Measurements from ENCODE around the gene COL4A6.

The COL4A6 gene

DNA sequence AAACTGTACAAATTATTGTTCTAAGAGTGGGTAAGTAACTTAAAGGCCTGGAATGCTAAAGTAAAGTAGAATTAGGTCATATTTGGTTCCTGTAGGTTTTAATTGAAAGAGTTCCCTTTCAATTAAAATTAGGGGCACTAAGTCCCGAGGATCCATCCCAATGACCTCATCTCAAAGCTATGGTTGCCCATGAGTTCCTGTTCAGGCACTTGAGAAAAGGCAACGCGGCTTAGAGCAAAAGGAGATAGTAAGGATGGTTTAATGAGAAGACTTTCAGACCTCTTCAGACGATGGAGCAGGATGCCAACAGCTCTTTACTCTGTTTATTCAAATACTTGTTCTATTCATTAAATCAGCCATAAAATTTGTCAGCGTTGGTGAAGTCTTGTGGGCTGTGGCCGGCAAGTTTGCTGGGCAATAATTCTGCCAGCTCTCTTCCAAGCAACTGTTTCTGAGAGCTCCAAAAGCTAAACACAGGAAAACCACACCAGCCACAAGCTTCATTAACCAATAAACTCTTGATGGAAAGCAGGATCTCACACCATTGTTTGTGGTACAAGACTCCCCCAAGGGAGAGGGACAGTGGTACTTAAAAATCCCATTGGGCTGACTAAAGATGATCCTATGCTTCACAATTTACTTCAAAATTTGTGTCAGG lies 167.4 kb downstream of the COL4A6 start:
- ATAC-seq: no peak

DNA sequence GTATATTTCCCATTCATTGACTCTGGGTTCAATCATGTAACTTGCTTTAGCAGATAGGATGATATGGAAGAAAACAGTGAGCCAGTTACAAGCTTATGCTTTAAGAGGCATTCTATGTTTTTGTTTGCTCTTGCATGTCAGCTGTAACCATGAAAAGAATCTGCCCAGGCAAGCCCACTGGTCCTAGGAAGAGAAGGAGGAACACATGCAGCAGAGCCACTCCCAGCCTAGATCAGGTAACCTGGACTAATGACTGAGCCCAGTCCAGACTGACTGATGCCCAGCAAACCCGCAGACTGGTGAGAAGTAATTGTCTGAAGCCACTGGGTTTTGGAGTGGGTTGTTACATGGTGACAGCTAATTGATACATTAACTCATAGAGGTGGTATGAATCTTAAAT lies 167.9 kb downstream of the COL4A6 start:
- ATAC-seq (no peak), DNase-seq (no peak)

More for the DNA sequence above, 167.4 kb downstream of the COL4A6 start:
- no peak for DNase-seq

DNA sequence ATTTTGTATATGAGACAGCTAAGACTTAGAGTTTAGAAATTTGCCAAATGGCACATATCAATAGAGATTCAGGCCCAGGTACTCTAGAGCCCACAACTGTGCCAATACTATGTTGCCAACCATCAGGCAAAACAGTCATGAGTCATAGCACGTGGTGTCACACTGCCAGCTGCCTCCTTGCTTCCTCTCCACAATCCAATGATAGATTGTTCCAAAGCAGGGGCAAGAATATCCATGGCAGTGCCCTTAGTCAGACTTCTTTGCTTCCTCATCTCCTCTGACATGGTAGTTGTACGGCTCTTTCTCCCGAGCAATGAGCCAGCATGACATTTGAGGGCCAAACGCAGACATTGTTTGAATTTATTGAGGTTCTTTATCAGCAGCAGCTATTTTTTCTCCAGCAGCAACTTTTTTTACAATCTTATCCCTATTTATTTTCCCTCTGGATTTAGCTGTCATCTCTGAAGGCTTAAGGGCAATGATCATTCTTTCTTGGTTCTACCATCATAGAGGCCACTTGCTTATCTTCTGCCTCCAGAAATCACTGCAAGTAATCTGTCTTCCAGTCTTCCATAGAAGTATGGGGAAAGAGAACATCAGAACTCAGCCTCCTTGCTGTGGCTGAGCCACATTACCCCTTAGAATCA lies 169.7 kb downstream of the COL4A6 start:
- DNase-seq (no peak), ATAC-seq (no peak)

DNA sequence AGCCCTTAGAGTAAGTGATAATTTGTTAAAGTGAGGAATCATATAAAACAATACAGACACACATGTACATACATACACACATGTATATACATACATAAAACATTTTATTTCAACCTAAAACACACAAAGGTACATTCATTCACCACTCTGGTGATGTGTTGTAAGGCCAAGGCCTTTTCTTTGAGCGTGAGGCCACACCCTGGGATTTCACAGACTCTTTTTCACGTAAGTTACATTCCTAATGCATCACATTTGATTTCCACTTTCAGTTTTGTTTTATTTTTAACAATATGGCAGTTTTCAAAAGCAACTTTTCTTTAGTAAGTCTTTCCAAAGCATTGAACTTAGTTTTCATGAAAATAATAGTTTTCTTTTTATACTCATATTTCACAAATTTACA lies 170.7 kb downstream of the COL4A6 start:
- DNase-seq (no peak), ATAC-seq (no peak)

DNA sequence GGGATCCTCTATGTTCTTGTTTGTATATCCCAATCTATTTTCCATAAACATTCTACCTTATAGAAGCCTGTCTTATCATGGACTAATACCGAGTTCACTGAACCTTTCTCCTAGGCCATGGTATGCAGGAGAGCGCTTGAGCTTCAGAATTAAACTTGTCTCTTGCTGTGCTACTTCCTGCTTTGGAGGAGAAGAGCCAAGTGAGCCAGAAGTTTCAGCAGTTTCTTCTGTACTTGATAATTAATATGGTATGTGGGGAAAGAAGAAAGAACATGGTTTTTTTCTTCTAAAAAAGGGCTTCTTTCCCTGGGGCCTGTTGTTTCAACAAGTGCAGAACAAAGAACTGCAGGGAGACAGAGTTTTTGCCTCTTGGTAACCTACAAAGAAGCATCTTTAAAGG lies 173.8 kb downstream of the COL4A6 start:
- DNase-seq (no peak), ATAC-seq (no peak)

DNA sequence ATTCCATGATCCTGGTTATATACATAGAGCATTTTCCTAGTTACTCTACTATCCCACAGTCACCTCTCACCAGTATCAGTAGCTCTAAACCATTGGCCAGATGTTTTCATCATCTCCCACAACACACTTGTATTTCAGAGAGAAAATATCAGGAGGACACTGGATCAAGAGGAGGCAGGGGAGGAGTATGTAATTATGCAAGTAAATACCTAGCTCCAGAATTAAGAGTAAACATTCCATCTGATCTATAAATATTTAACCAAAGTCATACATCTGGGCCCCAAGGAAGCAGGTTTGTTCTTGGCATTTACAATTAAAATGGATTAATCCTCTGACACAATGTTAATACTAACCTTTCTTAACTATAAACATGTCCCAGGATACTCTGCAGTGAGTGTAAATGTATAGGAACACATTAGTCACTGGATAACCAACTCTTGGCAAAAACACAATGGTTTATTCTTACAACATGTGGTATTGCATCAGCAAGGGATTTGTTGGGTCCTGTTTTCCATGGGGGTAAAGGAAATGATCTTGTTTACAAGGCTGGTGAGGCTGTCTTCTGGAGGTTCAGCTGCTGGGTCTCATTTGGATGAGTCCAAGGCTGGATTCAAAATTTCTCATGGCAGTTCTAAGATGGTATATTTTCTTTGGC lies 176.5 kb downstream of the COL4A6 start:
- ATAC-seq: no peak

DNA sequence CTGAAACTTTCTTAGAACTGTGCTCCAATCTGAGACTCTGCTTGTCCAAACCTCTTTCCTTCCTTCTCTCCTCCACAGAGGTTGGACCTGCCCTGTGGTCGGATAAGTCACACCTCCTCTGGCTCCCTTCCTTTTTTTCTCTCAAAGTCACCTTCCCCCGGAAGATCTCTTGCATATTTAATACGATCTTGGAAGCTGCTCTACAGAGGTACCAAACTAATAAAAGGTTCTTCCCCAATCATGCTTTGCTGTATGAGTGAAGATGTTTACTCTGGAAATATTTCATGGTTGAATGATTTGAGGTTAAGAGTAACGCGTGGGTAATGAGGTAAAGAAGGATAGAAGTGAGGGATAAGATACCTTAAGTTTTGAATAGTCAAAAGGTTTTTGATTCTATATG lies 180.7 kb downstream of the COL4A6 start:
- DNase-seq: no peak
- no peak for ATAC-seq

More for the DNA sequence above, 176.5 kb downstream of the COL4A6 start:
- DNase-seq: no peak

DNA sequence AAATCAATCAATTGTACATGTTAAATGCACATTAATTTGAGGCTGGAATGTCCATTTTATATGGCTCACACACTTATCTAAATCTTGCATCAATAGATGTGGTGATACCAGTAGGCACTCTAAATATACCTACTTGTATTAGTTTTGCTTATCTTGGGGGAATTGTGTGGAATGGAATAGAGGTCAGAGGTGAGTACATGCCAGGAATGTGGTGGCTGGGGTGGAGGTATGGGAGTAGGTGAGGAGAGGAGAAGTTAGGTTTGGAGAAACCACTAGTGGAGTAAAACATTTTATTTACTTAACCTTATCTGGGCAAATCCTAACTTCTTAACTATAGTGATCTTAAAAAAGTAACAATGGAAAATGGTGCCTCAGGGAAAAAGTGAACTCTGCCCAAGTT lies 183.6 kb downstream of the COL4A6 start:
- DNase-seq: no peak
- no peak for ATAC-seq

DNA sequence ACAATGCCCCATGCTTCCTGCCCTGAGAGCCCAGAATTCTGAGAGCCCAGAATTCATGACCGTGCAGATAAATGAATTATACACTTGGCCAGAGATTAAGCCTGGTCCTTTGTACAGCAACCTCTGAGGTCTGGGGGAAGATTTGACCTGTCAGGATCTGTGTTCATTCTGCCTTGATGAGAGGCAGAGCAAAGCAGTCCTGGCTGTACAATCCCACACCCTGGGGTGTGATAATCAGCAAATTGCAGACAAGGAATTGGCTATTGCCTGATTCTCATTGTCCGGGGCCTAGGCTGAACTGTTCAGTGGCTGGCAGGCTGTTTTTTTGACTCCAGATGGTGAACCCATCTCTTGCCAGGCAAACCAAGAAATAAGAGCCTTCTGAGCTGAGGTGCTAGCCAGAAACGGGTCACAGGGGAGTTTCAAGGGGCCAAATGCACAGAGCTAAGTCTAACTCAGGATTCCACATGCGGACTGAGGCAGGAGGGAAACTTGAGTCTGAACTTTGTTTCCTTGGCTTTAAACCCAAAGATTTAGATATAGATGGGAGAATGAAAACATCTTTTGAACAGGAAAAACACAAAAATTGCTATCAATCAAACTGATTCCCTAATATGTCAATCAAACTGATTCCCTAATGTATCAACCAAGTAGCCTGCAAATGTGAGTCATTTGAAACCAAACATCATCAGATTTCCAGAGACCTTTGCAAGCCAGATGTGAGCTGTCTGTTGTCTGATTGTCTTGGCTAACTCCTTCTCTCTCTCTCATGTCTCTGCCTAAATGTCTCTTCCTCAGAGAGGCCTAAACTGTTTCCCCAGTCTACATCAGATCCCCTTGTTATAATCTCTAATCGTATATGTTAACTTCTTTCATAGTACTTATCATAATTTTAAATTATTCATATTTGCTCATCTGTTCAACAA lies 187.3 kb downstream of the COL4A6 start:
- ATAC-seq (no peak), DNase-seq (no peak)

DNA sequence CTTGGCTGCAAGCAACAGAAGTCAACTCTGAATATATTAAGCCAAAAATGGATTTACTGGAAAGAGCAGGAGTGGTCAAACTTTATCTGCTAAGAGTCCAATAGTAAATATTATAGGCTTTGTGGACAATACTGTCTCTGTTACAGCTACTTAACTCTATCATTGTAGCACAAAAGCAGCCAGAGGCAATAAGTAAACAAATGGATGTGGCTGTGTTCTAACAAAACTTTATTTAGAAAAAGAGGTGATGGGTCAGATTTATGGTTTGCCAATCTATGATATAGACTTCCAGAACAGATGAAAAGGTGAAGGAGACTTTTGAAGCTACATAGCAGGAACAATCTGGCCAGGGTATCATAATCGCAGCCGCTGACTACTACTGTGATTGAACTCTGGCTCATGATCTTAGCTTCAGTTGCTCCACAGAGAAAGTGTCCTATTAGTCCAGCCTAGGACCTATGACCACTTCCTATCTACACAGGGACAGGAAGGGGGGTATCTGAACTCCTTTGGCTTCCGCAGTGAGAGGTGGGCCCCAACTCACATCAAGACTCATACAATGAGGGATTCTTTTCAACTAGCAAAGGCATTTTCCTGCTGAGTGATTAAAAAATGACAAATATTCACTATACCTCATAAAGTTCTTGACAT lies 191.8 kb downstream of the COL4A6 start:
- ATAC-seq: no peak
- no peak for DNase-seq

DNA sequence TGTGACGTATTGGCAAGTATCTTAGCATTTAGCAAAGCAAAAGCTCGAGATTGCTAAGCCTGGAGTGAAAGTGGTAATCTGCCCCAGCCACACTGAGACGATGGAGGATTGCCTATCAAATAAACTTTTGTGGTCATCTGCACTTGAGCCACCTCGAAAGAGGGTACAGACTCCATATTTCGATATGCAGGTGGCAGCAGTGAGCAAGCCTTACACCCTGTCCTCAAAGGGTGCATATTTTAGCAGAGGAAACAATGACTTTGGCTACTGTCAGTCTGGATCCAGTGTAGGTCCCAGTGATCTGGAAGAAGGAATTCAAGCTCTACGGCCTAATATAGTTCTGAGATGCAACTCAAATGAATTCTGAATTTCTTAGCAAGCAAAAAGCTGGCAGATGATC lies 192.8 kb downstream of the COL4A6 start:
- ATAC-seq (no peak), DNase-seq (no peak)

DNA sequence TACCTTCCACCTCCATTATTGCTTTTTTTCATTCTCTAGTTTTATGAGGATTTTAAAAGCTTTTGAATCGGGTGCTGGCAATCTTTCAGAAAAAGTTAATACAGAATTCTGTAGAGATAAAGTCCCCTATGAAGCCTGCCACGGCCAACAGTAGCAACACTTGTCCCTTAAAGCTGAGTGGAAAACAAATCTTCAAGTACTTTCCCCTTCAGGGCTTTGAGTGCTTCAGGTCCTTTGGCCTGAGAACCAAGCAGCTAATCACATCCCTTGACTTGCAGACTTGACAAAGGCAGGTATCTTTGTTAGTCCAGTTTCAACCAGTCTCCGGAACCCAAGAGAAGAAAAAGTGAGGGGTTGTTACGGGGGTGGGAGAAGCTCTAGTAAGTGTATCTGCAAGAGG lies 202.2 kb downstream of the COL4A6 start:
- ATAC-seq (no peak), DNase-seq (no peak)

DNA sequence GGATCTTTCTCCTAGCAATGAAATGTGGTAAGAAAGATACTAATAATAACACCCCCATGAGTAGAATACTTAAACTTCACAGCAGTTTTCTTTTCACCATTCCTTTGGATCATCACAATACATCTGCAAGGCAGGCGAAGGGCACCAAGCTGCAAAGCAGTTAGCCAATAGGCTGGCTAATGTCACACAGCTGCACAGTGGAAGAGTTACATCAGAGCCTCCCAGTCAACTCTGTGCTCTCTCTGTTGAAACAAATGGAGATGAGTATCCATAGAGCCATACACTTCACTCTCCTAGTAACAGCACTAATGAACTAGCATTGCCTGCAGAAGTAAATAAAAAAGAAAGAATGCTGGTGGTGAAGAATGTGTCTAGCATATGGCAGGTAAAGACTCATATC lies 207.6 kb downstream of the COL4A6 start:
- DNase-seq (no peak), ATAC-seq (no peak)

DNA sequence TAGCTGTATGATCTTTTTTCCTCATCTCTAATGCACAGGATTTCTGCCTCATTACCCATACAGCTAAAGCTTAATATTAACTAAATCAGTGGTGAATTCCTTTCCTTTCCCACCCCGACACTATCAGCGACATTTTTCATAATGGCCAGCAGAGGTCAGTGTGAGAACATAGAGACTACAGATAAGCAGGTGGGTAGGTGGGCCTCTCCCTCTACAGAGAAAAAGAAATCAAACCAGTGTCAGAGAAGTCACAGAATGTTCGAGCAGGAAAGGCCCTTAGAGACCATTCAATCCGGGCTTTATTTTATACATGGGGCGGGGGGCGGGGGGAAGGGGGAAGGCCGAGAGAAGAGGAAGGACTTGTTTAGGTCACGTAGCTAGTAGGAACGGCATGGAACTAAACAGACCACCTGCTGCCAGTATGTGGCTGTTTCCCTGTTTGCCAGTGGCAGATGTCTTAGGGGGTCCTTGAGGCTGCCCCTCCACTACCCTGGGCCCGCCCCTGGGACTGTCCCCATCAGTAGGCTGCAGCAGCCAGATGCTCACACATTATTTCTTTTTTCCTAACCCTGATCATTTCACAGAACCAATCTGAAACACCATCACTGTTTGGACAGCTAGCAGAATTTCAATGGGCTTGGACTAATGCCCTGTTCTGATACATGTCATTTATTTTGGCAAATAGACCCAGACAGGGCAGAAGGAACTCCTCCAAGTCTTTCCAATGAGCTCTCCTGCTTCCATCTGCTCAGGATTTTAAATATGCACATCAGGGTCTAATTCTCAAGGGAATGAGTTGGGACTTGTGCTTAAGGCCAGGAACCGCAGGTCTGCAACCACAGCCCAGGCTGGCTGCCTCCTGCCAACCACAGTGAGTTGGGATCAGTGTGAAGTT lies 213.2 kb downstream of the COL4A6 start:
- ATAC-seq (no peak), DNase-seq (no peak)

DNA sequence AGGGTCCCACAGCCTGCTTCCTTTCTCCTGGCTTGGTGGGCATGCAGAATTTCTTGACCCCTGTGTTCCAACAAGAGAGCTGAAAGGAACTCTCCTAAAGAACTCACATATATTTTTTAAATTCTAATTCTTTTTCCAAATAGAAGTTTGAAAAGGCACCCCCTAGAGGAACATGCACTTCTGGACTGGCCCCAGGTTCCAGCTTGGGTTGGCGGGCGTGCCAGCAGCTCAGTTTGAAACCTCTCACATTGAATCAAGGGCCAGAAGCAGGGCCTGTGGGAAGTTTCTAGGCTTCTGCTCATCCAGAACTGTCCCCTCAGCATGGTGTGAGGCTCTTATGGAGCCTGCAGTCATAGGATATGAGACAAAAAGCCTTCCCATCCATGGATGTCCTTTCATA lies 214.0 kb downstream of the COL4A6 start:
- no peak for ATAC-seq
- no peak for DNase-seq

DNA sequence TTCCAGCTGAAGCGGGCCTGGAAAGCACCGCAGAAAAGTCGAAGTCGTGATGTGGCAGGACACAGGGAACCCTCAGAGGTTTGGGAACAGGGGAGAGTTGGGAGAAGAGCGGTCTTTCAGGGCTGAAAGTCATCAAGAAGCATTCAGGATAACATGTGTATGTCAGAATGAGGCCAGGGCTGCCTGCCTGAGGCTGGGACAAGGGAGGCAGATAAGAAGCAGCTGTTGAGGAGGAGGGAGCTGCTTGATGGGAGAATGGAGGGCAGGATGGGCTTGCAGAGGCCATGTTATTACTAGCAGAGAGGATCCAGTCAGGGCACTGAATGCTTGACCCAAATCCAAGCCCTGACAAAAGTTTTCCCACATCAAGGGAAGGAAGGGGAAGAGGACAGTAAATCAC lies 214.6 kb downstream of the COL4A6 start:
- no peak for DNase-seq
- no peak for ATAC-seq

DNA sequence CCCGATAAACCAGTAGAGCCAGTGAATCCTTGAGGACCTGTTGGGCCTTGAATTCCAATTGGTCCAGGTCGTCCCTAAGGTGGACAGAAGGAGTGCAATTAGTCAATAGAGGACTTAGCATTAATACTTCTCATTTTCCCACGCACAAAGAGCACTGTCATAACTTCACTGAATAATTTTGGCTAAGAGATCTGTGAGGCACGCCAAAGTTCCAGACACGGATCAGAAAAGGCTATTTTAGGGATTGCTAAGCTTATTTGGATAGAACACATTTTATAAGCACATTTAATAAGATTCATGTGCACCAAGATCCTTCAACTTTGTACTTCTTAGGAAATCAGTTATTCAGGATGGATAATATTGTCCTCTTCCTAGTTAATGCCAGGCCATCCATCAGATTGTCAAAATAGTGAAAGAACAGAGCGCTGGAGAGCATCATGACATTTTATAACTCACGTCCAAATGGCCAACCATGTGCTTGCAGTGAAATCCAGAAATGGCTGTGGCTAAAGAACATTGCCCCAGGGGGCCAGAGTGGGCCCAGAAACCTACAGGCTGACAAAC lies 216.8 kb downstream of the COL4A6 start:
- no peak for DNase-seq
- no peak for ATAC-seq

DNA sequence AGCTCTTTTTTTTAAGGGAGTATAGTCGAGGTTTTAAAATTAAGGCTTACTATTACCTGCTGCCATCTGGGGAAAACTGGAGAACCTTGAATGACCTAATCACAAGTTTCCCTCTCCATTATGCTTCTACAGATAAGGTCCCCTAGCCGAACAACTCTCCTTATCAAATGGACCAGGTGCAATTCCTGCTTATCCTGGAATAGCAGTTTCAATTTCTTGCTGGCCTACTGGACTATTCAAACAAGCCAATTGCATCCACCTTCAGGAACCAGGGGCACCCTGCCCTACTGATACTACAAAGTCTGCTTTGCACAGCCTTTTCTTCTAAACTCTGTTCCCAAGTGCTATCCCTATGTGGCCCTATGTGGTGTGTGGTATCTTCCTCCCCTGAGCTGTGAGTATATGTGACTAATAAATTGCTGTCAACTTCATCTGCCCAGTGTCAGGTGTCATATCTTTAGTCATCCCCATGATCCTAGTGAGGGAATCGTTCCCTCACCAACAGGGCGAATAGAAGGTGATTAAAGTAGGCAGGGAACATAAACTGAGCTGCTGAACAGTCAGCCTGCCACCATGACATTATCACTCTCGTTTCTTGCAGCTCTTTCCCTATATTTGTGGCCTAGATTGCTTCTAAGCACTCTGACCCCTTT lies 218.1 kb downstream of the COL4A6 start:
- ATAC-seq (no peak), DNase-seq (no peak)

DNA sequence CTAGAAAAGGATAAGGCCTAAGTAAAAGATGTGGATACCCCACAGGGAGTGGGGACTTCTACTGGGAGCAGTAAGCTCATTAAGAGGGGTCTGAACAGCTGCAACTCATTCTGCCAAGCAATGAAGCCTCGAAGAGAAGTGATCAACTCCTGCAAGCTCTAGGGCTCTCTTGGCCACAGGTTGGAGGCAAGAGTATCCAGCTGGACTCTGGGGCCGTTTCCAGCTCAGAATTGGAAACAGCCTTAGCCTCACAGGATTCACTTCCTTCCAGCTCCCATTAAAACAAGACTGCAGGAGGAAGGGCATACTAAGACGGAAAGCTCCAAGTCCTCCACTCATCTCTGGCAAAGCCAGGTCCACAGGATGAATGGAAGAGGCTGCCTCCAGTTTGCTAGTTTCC lies 220.3 kb downstream of the COL4A6 start:
- DNase-seq: no peak
- ATAC-seq: no peak

DNA sequence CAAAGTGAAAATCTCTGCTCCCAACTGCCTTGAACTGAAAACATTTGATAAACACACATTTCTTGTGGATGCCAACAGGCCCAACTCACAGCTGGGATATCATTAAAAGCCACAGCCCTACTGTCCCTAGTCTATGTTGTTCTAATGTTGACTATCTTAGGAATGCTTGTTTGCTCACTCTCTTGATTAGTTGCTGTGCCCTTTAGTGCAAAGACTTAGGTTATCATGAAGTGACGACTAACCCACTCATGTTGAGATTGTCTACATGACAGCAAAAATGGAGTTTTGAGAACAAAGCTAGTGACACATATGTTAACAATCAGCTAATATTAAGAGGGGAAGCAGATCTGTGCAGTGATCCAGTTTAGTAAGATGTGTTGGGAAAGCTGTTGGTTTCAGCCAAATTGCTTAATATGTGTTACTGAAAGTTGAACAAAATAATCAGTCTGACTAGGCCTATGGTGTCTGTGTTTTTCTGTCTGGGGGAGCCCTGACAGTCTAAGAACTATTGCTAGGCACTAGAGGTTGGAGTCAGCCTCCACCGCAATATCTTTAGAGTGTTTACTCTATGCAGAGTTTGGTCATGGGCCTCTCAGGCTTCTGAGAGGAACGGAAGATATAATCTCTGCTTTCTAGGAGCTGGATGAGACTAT lies 221.2 kb downstream of the COL4A6 start:
- DNase-seq (no peak), ATAC-seq (no peak)

Measured in stimulated activated naive CD8-positive, alpha-beta T cell treated with anti-CD3 and anti-CD28 coated beads, Interleukin-15, Interleukin-2, amounts not matched to agents 100 U/mL and 50 U/mL, for 24 hours (primary cell).